ENCODE results near the gene VPREB3. TPM values are rescaled to one million over a fixed set of nuclear protein-coding genes. Genes with fewer than 3 reads are reported as not detected.

VPREB3 gene
- total and polyA plus RNA-seq, 2 of the 8 experiments (the other 6 are each of a cell fraction or from before 2014, with no cell fraction given) = 0.52 to 4.6 TPM

- Histone ChIP-seq H4K5ac (ENCODE audit: insufficient read length, low read depth, low read length) (no peak overlapping the region), H4K91ac (replicated peaks; ENCODE audit: insufficient read length, low read length) (no peak overlapping the region), H3K9ac (replicated peaks in 1 of 4; ENCODE audit: extremely low read depth in 1 of 4, low read depth in 3 of 4, low read length in 3 of 4) (no peak overlapping the region), H3K56ac (replicated peaks; ENCODE audit: insufficient read length, low read depth, low read length) (no peak overlapping the region), H3K9me3 (ENCODE audit: insufficient read depth in 2 of 2, low read depth in 1 of 2, low read length in 1 of 2) (no peaks in the 10 kb centered on the region), H4K8ac (ENCODE audit: extremely low read depth, insufficient read depth, low read length) (no peak overlapping the region), H3K79me1 (ENCODE audit: low read depth, low read length) (peaks cover 3% of the 10 kb centered on the region; the same call in 1 of the 2 replicates), H2BK15ac (ENCODE audit: low read length) (no peak overlapping the region), H4K20me1 (replicated peaks in 1 of 2; ENCODE audit: control insufficient read depth in 1 of 2, insufficient read depth in 2 of 2, low read length in 2 of 2) (peaks cover 4 to 23% of the 10 kb centered on the region in 2 experiments), H3K4me1 (replicated peaks in 1 of 4; ENCODE audit: control insufficient read depth in 3 of 4, insufficient read depth in 4 of 4, low read length in 3 of 4) (peaks cover 0 to 6% (median 0%) of the 10 kb centered on the region in 4 experiments; a peak in 5 of 7 replicates), H2BK20ac (ENCODE audit: low read length) (no peak overlapping the region), H3K4me2 (ENCODE audit: insufficient read depth in 1 of 2, low read depth in 2 of 2, low read length in 2 of 2) (no peak overlapping the region), H2AFZ (ENCODE audit: low read length) (no peak overlapping the region), H2BK5ac (ENCODE audit: low read depth, low read length) (no peak overlapping the region), H3K79me2 (ENCODE audit: control insufficient read depth in 1 of 2, insufficient read depth in 2 of 2, low read length in 2 of 2) (peaks cover 14 to 47% of the 10 kb centered on the region in 2 experiments), H3K27ac (ENCODE audit: low read depth, low read length) (no peak overlapping the region), H3K14ac (ENCODE audit: insufficient read length) (no peak overlapping the region), H3K23me2 (ENCODE audit: low read depth, low read length) (no peaks in the 10 kb centered on the region), H3K27me3 (replicated peaks in 1 of 4; ENCODE audit: control insufficient read depth in 3 of 4, extremely low read depth in 1 of 4, insufficient read depth in 3 of 4, low read length in 3 of 4) (no peaks in the 10 kb centered on the region), H3K23ac (ENCODE audit: insufficient read length) (no peak overlapping the region), H3K36me3 (ENCODE audit: control insufficient read depth in 2 of 4, insufficient read depth in 4 of 4, low read length in 3 of 4) (peaks cover 13 to 32% (median 24%) of the 10 kb centered on the region in 4 experiments; a peak in 7 of 8 replicates), H2AK5ac (ENCODE audit: low read depth, low read length) (no peak overlapping the region), H3K18ac (ENCODE audit: extremely low read depth, low read length) (no peak overlapping the region), H3K4ac (replicated peaks; ENCODE audit: insufficient read length, low read depth, low read length) (no peak overlapping the region), H2BK12ac (ENCODE audit: low read depth, low read length) (no peak overlapping the region), H3K4me3 (ENCODE audit: extremely low read depth in 1 of 4, insufficient read depth in 2 of 4, low read depth in 3 of 4, low read length in 4 of 4) (no peak overlapping the region), H2BK120ac (replicated peaks; ENCODE audit: low read depth, low read length) (no peak overlapping the region)
- CTCF ChIA-PET (ENCODE audit: partially characterized antibody) = interaction anchor here (1.4 kb wide), 2 partner anchors 15 to 53 kb away, joined by 3 to 7 read pairs; no protein-coding TSS in a partner anchor
- POLR2A ChIA-PET (ENCODE audit: partially characterized antibody) = interaction anchor here (0.8 to 1.3 kb wide), 2 partner anchors 15 to 19 kb away, joined by 3 to 8 read pairs; no protein-coding TSS in a partner anchor
- FAIRE-seq = no peak
- WGBS, 2 experiments (ENCODE audit: extremely low coverage in 1 of 2, insufficient coverage in 1 of 2, insufficient read length in 1 of 2, insufficient replicate concordance in 2 of 2, low coverage in 1 of 2, low lambda C conversion rate in 2 of 2, missing lambda C conversion rate in 1 of 2) = 95% methylated on average over 8 of the region's 8 CpGs; no CpG with 5 or more reads in 1 of the 2 experiments
- DNase-seq (ENCODE audit: low read depth in 1 of 2, low spot score in 2 of 2) = no peak
- TF ChIP-seq RFX5 (IDR thresholded peaks at IDR 0.05; ENCODE audit: borderline replicate concordance, low read depth, low read length) = no peak
- TF ChIP-seq RAD21 (IDR thresholded peaks at IDR 0.05 in 1 of 2, conservative IDR thresholded peaks at IDR 0.05 in 1 of 2; ENCODE audit: low read depth in 2 of 2, low read length in 2 of 2) = no peak
- TF ChIP-seq RNF2 (IDR thresholded peaks at IDR 0.05; ENCODE audit: borderline replicate concordance, low read depth, low read length, missing control alignments, poor library complexity, severe bottlenecking) = no peak
- no peak for TF ChIP-seq PHF8 (conservative IDR thresholded peaks at IDR 0.05; ENCODE audit: low read depth, low read length)
- no peak for TF ChIP-seq SIN3A (conservative IDR thresholded peaks at IDR 0.05 in 1 of 2, IDR thresholded peaks at IDR 0.05 in 1 of 2; ENCODE audit: low read depth in 1 of 2, low read length in 2 of 2)
- TF ChIP-seq KDM4A (IDR thresholded peaks at IDR 0.05; ENCODE audit: low read depth, low read length, severe bottlenecking) = no peak
- no peak for TF ChIP-seq SP4 (IDR thresholded peaks at IDR 0.05; ENCODE audit: low read length)
- no peak for TF ChIP-seq JUND (IDR thresholded peaks at IDR 0.05; ENCODE audit: low read length)
- no peak for TF ChIP-seq BCL11A (IDR thresholded peaks at IDR 0.05; ENCODE audit: low read depth in 2 of 2, low read length in 2 of 2)
- TF ChIP-seq TAF1 (IDR thresholded peaks at IDR 0.05; ENCODE audit: low read depth, low read length) = no peak
- no peak for TF ChIP-seq MAFK (IDR thresholded peaks at IDR 0.05; ENCODE audit: low read depth, low read length)
Observed at GRCh38 chr22:23793326-23793725, 39.1 kb upstream of the VPREB3 start.
